Erythroblast (primary cell): ENCODE measurements around the gene CORIN.

ENCODE experiments used
- GATA1 ChIP-seq: IDR thresholded peaks from 2 replicates; pipeline ENCODE4 v1.6.1; 2011; ENCODE audit warnings: low read depth, mild to moderate bottlenecking, control low read depth, low read length, moderate library complexity
- POLR2A ChIP-seq: IDR thresholded peaks from 2 replicates; pipeline ENCODE4 v1.6.1; 2011; ENCODE audit warnings: mild to moderate bottlenecking, low read length

DNA sequence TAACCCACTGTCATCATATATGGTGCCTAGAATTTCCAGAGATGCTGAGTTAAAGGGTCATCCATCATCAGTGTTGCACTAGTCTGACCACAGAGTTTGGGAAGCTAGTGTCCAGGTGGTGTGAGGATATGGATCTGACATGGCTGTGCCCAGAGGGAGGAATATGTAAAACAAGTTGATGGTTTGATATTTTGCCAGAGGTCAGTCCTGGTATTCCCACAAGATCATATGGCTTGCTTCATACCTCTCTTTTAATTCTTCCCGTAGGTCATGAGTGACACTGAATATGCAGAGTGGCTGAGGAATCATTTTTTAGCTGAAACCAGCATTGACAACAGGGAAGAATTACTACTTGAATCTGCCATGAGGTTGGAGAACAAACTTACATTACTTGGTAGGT, 277.2 kb downstream of the CORIN start:
- TF ChIP-seq POLR2A (no peak), GATA1 (no peak)
